WERI-Rb-1 (cell line): ENCODE data around the gene PPM1L.

Experiments
- DNase-seq: peaks from one replicate; pipeline ENCODE4 v3.0.0-alpha.2; 2020
- H3K27ac ChIP-seq: fragments of 250-450 bp; sonication (Bioruptor Pico); 2 replicates; pipeline ENCODE4 v1.5.1; 2020; ENCODE audit warnings: mild to moderate bottlenecking, moderate library complexity
- H3K27me3 ChIP-seq: fragments of 250-450 bp; sonication (Bioruptor Pico); 2 replicates; pipeline ENCODE4 v1.5.1; 2021; ENCODE audit warnings: mild to moderate bottlenecking, low read depth, moderate library complexity; ENCODE audit not compliant: insufficient read depth, severe bottlenecking
- H3K36me3 ChIP-seq: fragments of 250-450 bp; sonication (Bioruptor Pico); 2 replicates; pipeline ENCODE4 v1.5.1; 2020; ENCODE audit warnings: mild to moderate bottlenecking, moderate library complexity
- H3K4me3 ChIP-seq: 2 replicates; pipeline ENCODE4 v1.5.1; 2011; ENCODE audit warnings: low read depth, mild to moderate bottlenecking, control low read depth, low read length
- H3K9me3 ChIP-seq: fragments of 250-450 bp; sonication (Bioruptor Pico); 2 replicates; pipeline ENCODE4 v1.5.1; 2021; ENCODE audit warnings: mild to moderate bottlenecking, moderate library complexity; ENCODE audit not compliant: severe bottlenecking
- TF ChIP-seq, protein P1 (sequence below): IDR thresholded peaks from 2 replicates; pipeline ENCODE4 v1.5.1; 2011; ENCODE audit warnings: low read depth, mild to moderate bottlenecking, control low read depth, inconsistent platforms, low read length

PPM1L gene

DNA sequence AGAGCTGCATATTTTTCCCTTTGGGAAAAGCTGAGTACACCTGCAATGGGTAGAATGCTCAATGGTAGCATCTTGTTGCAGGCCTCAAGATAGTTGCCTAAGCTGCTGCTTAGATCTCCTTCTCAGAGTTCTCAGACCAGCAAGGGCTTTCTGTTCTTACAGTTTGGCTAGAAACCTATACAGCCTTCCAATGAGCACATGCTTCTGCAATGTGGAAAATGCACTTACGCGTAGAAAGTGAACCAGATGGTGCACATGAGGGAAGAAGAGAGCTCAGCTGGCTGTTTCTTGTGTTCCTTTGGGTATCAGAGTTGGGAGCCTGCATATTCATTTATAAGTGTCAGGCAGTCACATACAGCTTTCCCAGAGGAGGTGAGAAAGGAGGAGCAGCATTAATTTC lies 212.7 kb downstream of the PPM1L start:
- Histone ChIP-seq H3K27me3 (no peaks in the 10 kb centered on the region), H3K9me3 (no peaks in the 10 kb centered on the region), H3K27ac (no peak overlapping the region), H3K4me3 (no peak overlapping the region), H3K36me3 (no peaks in the 10 kb centered on the region)
- DNase-seq, result no peak
- TF ChIP-seq, protein P1, sequence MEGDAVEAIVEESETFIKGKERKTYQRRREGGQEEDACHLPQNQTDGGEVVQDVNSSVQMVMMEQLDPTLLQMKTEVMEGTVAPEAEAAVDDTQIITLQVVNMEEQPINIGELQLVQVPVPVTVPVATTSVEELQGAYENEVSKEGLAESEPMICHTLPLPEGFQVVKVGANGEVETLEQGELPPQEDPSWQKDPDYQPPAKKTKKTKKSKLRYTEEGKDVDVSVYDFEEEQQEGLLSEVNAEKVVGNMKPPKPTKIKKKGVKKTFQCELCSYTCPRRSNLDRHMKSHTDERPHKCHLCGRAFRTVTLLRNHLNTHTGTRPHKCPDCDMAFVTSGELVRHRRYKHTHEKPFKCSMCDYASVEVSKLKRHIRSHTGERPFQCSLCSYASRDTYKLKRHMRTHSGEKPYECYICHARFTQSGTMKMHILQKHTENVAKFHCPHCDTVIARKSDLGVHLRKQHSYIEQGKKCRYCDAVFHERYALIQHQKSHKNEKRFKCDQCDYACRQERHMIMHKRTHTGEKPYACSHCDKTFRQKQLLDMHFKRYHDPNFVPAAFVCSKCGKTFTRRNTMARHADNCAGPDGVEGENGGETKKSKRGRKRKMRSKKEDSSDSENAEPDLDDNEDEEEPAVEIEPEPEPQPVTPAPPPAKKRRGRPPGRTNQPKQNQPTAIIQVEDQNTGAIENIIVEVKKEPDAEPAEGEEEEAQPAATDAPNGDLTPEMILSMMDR, result no peak

DNA sequence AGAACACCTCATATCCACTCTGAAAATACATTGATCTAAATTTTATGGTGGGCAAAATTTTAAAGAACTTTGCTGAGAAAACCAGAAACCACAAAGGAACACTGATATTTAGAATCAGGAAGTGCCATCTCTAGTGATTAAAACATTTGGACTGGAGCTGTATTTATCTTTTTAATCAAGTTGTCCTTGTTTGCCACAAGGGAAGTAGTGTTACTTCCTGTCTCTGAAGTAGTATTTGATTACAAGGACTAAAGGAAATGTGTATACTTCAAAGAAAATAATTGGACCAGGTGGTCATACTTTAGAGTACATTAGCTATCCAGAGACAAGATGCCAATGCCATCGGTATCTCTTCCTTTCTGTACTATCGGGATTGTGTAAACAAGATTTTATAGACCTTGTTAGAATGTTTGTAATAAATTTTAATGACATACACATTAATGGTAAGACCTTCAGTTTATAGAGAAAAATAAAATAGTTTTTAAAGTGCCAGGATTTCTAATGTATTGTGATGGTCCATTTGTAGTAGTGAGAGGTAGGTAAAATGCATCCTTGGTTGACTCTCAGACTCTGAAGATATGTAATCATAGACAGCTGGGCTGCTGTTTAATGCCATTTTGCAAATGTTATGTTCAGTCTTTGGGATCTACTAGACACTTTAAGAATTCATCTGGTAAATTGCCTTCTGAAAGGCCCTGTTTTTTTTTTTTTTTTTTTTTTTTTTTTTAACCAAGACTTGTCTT lies 217.2 kb downstream of the PPM1L start:
- no peak overlapping the region for H3K4me3 ChIP-seq
- no peaks in the 10 kb centered on the region for H3K9me3 ChIP-seq
- H3K36me3 ChIP-seq, result no peaks in the 10 kb centered on the region
- no peaks in the 10 kb centered on the region for H3K27me3 ChIP-seq
- no peak overlapping the region for H3K27ac ChIP-seq
- no peak for DNase-seq
- TF ChIP-seq, protein P1, result no peak

- no peak overlapping the region for H3K4me3 ChIP-seq
- TF ChIP-seq, protein P1, result no peak
- H3K27me3 ChIP-seq, result no peaks in the 10 kb centered on the region
- no peak overlapping the region for H3K27ac ChIP-seq
- no peaks in the 10 kb centered on the region for H3K36me3 ChIP-seq
- no peaks in the 10 kb centered on the region for H3K9me3 ChIP-seq
- DNase-seq, result no peak
Measured at GRCh38 chr3:160977773-160978172, 221.7 kb downstream of the PPM1L start.

GRCh38 chr3:160980740-160981139 lies 224.7 kb downstream of the PPM1L start:
- no peaks in the 10 kb centered on the region for H3K27me3 ChIP-seq
- no peak overlapping the region for H3K4me3 ChIP-seq
- H3K9me3 ChIP-seq, result no peaks in the 10 kb centered on the region
- no peaks in the 10 kb centered on the region for H3K36me3 ChIP-seq
- TF ChIP-seq, protein P1, result no peak
- DNase-seq, result no peak
- H3K27ac ChIP-seq, result no peak overlapping the region

GRCh38 chr3:160981217-160981938 lies 225.3 kb downstream of the PPM1L start:
- Histone ChIP-seq H3K27ac (no peak overlapping the region), H3K27me3 (no peaks in the 10 kb centered on the region), H3K9me3 (no peaks in the 10 kb centered on the region), H3K36me3 (no peaks in the 10 kb centered on the region), H3K4me3 (no peak overlapping the region)
- TF ChIP-seq, protein P1, result no peak
- no peak for DNase-seq
